OCI-M2 (cell line): ENCODE measurements around the gene PRH1.

Experiments
- DNase-seq: peaks from one replicate; lab custom pipeline; 2025; ENCODE audit not compliant: unreplicated experiment; lab: John Stamatoyannopoulos, UW

The PRH1 gene

DNA sequence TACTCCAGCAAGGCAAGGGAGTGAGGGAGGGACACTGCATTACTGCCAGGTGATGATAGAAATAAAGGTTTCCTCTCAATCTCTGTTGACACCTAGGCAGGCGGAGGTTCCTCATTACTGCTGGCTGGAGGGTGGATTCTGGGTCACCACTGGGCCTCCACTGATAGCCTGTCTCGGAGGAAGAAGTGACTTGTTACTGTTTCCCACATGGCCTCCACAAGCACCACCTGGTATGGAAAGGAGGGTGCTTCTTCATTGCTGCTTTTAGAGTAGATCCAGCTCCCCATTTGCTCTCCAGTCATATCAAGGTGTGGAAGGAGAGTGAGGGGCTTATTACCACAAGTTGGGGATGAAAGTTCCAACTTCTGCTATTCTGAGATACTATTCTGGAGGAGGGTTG, 41.2 kb downstream of the PRH1 start:
- no peak for DNase-seq

DNA sequence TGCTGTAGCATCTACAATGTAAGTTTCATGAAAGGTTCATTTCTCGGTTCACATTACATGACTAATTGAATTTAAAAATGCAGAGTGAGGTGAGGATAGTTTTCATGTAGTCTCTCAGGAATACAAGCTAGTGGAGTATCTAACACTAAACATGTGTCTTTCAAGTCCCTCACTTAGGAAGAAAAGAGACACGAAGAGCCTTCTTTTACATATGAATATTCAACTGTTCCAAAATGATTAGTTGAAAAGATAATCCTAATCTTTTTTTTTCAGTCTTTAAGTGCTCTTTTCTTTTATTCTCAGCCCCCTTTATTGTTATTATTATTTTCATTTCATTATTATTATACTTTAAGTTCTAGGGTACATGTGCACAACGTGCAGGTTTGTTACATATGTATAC, 45.6 kb downstream of the PRH1 start:
- no peak for DNase-seq
